Transverse colon (tissue), 4 donors: ENCODE measurements around the gene ACTL6A. TPM values are rescaled to one million over a fixed set of nuclear protein-coding genes. Genes with fewer than 3 reads are reported as not detected.

Experiments used
- DNase-seq: peaks from one replicate; pipeline ENCODE4 v3.0.0-alpha.2; 2019
- H3K27ac ChIP-seq, 4 donors: fragments of 200-600 bp; sonication (generic); 2 replicates each; pipeline ENCODE4 v1.5.1; 2016 to 2018; ENCODE audit warnings: inconsistent platforms in 4 of 4
- H3K27me3 ChIP-seq: fragments of 200-600 bp; sonication (generic); 2 replicates; pipeline ENCODE4 v1.5.1; 2017; ENCODE audit warnings: inconsistent platforms
- H3K36me3 ChIP-seq, 4 donors: fragments of 200-600 bp; sonication (generic); 2 replicates each; pipeline ENCODE4 v1.5.1; 2017 to 2019; ENCODE audit warnings: inconsistent platforms in 4 of 4
- H3K4me1 ChIP-seq, 4 donors: fragments of 200-600 bp; sonication (generic); 2 replicates each; pipeline ENCODE4 v1.5.1; 2017 to 2020; ENCODE audit warnings: inconsistent platforms in 4 of 4
- H3K4me3 ChIP-seq, 4 donors: fragments of 200-600 bp; sonication (generic); 1 replicate in 1 of 4; 2 replicates in 3 of 4; pipeline versions ENCODE4 v1.5.1 to v1.6.1; 2017 to 2019; ENCODE audit warnings: inconsistent platforms in 4 of 4
- H3K9me3 ChIP-seq, 2 donors: fragments of 200-600 bp; sonication (generic); 2 replicates each; pipeline ENCODE4 v1.5.1; 2017 to 2019; ENCODE audit warnings: inconsistent platforms in 2 of 2
- CTCF ChIP-seq, 5 experiments: fragments of 200-600 bp in 3 of 5; fragments of 450-650 bp in 2 of 5; sonication (generic) in 3 of 5; IDR thresholded peaks; 1 replicate in 2 of 5; 2 replicates in 3 of 5; pipeline ENCODE4 v1.5.1; 2016 to 2017; ENCODE audit warnings: antibody characterized with exemption in 5 of 5, inconsistent platforms in 3 of 5, mild to moderate bottlenecking in 2 of 5, moderate library complexity in 1 of 5
- EP300 ChIP-seq: sonication (generic); formaldehyde crosslinking; IDR thresholded peaks from one replicate; pipeline ENCODE4 v1.6.1; 2017; ENCODE audit warnings: antibody characterized with exemption, low read depth
- POLR2A ChIP-seq: fragments of 450-650 bp; IDR thresholded peaks from one replicate; pipeline ENCODE4 v1.6.1; 2016; ENCODE audit warnings: antibody characterized with exemption, mild to moderate bottlenecking, moderate library complexity
- POLR2AphosphoS5 ChIP-seq, 3 donors: sonication (generic); formaldehyde crosslinking; IDR thresholded peaks; one replicate each; pipeline ENCODE4 v1.6.1; 2016; ENCODE audit warnings: antibody characterized with exemption in 3 of 3
- WGBS, 2 donors: methylation state at CpG; one replicate each; pipeline ENCODE4 v1.1.5; 2018; ENCODE audit warnings: low coverage in 1 of 2; 5-methylcytosine and 5-hydroxymethylcytosine counted together
- in situ Hi-C, 4 donors: fragments of 200-750 bp; cut with MboI; loops; one replicate each; pipeline versions ENCODE4 v1.15.0 to v1.15.1; 2017; ENCODE audit warnings: low sequenced_read_pairs in 3 of 4, low pct_ligation_motif_present in 1 of 4, low pct_unique_long_range_greater_than_20kb in 1 of 4
- intact Hi-C: fragments of 100-400 bp; cut with DNase I; formaldehyde crosslinking; loops from one replicate; pipeline ENCODE4 v1.15.1; 2023; ENCODE audit warnings: low total_unique reads
- total RNA-seq, 4 donors: library from RNA; depleted of rRNA; stranded (reverse); fragments of >200 nt; gene quantifications; one replicate each; pipeline ENCODE4 v1.1.0, GENCODE V29; 2016

The ACTL6A gene
- total RNA-seq, 4 donors from 2014 or later = 1.1 to 47.0 (median 28.4) TPM

- H3K27ac ChIP-seq = no peak overlapping the region
- H3K36me3 ChIP-seq = no peaks in the 10 kb centered on the region
- H3K4me3 ChIP-seq = no peak overlapping the region
- in situ Hi-C loops (no loop called here), intact Hi-C loops (no loop called here)
- no peaks in the 10 kb centered on the region for H3K4me1 ChIP-seq
- H3K27me3 ChIP-seq = no peaks in the 10 kb centered on the region
- DNase-seq = no peak
- H3K9me3 ChIP-seq = no peaks in the 10 kb centered on the region
- 82% methylated on average over 2 of the region's 2 CpGs; no CpG with 5 or more reads in 1 of the 2 donors for WGBS, 2 donors
- no peak for TF ChIP-seq POLR2A
- no peak for TF ChIP-seq POLR2AphosphoS5 (IDR thresholded peaks at IDR 0.05)
- no peak for TF ChIP-seq CTCF (IDR thresholded peaks at IDR 0.05)
- no peak for TF ChIP-seq EP300
Observed at GRCh38 chr3:179546814-179547241, 15.9 kb upstream of the ACTL6A start.

- Histone ChIP-seq H3K27ac (no peak overlapping the region), H3K9me3 (no peaks in the 10 kb centered on the region), H3K4me1 (no peaks in the 10 kb centered on the region), H3K36me3 (no peaks in the 10 kb centered on the region), H3K27me3 (no peaks in the 10 kb centered on the region), H3K4me3 (no peak overlapping the region)
- 29 to 43% methylated on average over 4 of the region's 4 CpGs for WGBS, 2 donors
- TF ChIP-seq CTCF (IDR thresholded peaks at IDR 0.05) (no peak), POLR2A (no peak), POLR2AphosphoS5 (IDR thresholded peaks at IDR 0.05) (no peak), EP300 (no peak)
- no peak for DNase-seq
- in situ Hi-C loops = loop anchor here in 3 of 4 donors (25.0 kb wide), 3 partner anchors 114 to 539 kb away; no protein-coding TSS in a partner anchor
- intact Hi-C loops = loop anchor here (10.0 kb wide), 1 partner anchor 127 kb away; no protein-coding TSS in a partner anchor
Observed at GRCh38 chr3:179551349-179552105, 11.2 kb upstream of the ACTL6A start.

GRCh38 chr3:179558742-179559364, 3.9 kb upstream of the ACTL6A start:
- H3K4me3 ChIP-seq = no peak overlapping the region
- no peaks in the 10 kb centered on the region for H3K27me3 ChIP-seq
- in situ Hi-C loops = loop anchor here in 3 of 4 donors (25.0 kb wide), 3 partner anchors 122 to 547 kb away; no protein-coding TSS in a partner anchor
- DNase-seq = peak; percentile 50
- WGBS, 2 donors = 3 to 4% methylated on average over 3 of the region's 3 CpGs
- intact Hi-C loops = loop anchor here (10.0 kb wide), 1 partner anchor 134 kb away; no protein-coding TSS in a partner anchor
- no peak overlapping the region for H3K27ac ChIP-seq
- H3K9me3 ChIP-seq = no peaks in the 10 kb centered on the region
- no peaks in the 10 kb centered on the region for H3K36me3 ChIP-seq
- H3K4me1 ChIP-seq = peaks cover 2 to 9% (median 4%) of the 10 kb centered on the region in 4 donors
- no peak for TF ChIP-seq POLR2A
- peak; percentile 41 to 69 (median 62) for TF ChIP-seq CTCF (IDR thresholded peaks at IDR 0.05)
- TF ChIP-seq EP300 = no peak
- no peak for TF ChIP-seq POLR2AphosphoS5 (IDR thresholded peaks at IDR 0.05)

- in situ Hi-C loops (loop anchor here in 3 of 4 donors (25.0 kb wide), 3 partner anchors 123 to 548 kb away; no protein-coding TSS in a partner anchor), intact Hi-C loops (loop anchor here (5.0 to 10.0 kb wide), 3 partner anchors 42 to 543 kb away; partner anchors contain the start of genes MFN1, MRPL47 and NDUFB5)
- Histone ChIP-seq H3K4me1 (peaks cover 6 to 15% (median 8%) of the 10 kb centered on the region in 4 donors), H3K9me3 (no peaks in the 10 kb centered on the region), H3K27ac (no peak overlapping the region), H3K4me3 (no peak overlapping the region), H3K36me3 (no peaks in the 10 kb centered on the region), H3K27me3 (no peaks in the 10 kb centered on the region)
- no peak for DNase-seq
- WGBS, 2 donors = 88% methylated on average over 1 of the region's 1 CpG; no CpG with 5 or more reads in 1 of the 2 donors
- no peak for TF ChIP-seq CTCF (IDR thresholded peaks at IDR 0.05)
- TF ChIP-seq EP300 = no peak
- no peak for TF ChIP-seq POLR2A
- TF ChIP-seq POLR2AphosphoS5 (IDR thresholded peaks at IDR 0.05) = no peak
Observed at GRCh38 chr3:179560791-179561190, 1.9 kb upstream of the ACTL6A start.
